ENCODE measurements around the gene ZNF277. TPM values are rescaled to one million over a fixed set of nuclear protein-coding genes. Genes with fewer than 3 reads are reported as not detected.

The ZNF277 gene
- total RNA-seq, 2 donors from 2014 or later = 20.3 to 20.4 TPM

DNA sequence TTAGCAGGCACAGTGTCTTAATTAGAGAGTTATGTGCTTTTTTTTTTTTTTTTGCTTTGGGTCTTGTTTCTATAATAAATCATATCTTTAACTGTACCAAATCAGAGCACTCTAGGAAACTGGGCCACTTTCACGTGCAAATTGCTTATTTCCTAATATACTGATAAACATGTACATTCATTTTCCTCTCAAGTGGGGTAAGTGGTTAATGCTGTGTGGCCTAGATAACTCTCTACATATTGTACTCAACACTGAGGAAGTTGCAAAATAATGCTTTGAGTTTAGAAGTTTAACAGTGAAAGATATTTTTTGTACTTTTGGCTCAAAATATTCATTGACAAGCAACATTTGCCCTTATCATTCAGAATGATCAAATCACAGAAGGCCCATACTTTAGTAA is 127.9 kb downstream of the ZNF277 start:
- no peak overlapping the region for H3K27ac Mint-ChIP-seq

GRCh38 chr7:112336261-112336660 is 129.8 kb downstream of the ZNF277 start:
- Histone ChIP-seq H3K9ac (ENCODE audit: extremely low read depth, low read length, poor library complexity, severe bottlenecking) (no peak overlapping the region), H3K36me3 (ENCODE audit: control insufficient read depth, insufficient read depth, low read length) (peaks cover 12% of the 10 kb centered on the region), H3K4me1 (ENCODE audit: control insufficient read depth, insufficient read depth, low read length) (no peaks in the 10 kb centered on the region), H3K4me3 (ENCODE audit: low read length) (no peak overlapping the region), H3K27me3 (ENCODE audit: control insufficient read depth, insufficient read depth, low read length, poor library complexity, severe bottlenecking) (no peaks in the 10 kb centered on the region), H3K27ac (ENCODE audit: low read depth, low read length) (no peak overlapping the region), H3K9me3 (ENCODE audit: control insufficient read depth, low read length) (no peaks in the 10 kb centered on the region)
- WGBS, 2 experiments (ENCODE audit: insufficient coverage in 1 of 2, insufficient read length in 1 of 2) = 93 to 100% methylated on average over 1 to 2 of the region's 2 CpGs
- TF ChIP-seq, protein P1, sequence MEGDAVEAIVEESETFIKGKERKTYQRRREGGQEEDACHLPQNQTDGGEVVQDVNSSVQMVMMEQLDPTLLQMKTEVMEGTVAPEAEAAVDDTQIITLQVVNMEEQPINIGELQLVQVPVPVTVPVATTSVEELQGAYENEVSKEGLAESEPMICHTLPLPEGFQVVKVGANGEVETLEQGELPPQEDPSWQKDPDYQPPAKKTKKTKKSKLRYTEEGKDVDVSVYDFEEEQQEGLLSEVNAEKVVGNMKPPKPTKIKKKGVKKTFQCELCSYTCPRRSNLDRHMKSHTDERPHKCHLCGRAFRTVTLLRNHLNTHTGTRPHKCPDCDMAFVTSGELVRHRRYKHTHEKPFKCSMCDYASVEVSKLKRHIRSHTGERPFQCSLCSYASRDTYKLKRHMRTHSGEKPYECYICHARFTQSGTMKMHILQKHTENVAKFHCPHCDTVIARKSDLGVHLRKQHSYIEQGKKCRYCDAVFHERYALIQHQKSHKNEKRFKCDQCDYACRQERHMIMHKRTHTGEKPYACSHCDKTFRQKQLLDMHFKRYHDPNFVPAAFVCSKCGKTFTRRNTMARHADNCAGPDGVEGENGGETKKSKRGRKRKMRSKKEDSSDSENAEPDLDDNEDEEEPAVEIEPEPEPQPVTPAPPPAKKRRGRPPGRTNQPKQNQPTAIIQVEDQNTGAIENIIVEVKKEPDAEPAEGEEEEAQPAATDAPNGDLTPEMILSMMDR (conservative IDR thresholded peaks at IDR 0.05) = no peak
- Mint-ChIP-seq H3K27me3 (ENCODE audit: insufficient read depth) (no peaks in the 10 kb centered on the region), H3K9me3 (no peaks in the 10 kb centered on the region), H3K4me1 (peaks cover 26% of the 10 kb centered on the region), H3K4me3 (no peak overlapping the region), H3K27ac (no peak overlapping the region), H3K36me3 (ENCODE audit: low read depth) (peaks cover 11% of the 10 kb centered on the region)
- no peak for DNase-seq

More for the DNA sequence above, 127.9 kb downstream of the ZNF277 start:
- no peaks in the 10 kb centered on the region for H3K9me3 ChIP-seq (ENCODE audit: control insufficient read depth, low read length)
- TF ChIP-seq, protein P1 (conservative IDR thresholded peaks at IDR 0.05) = no peak
- no peak overlapping the region for H3K9ac ChIP-seq (ENCODE audit: extremely low read depth, low read length, poor library complexity, severe bottlenecking)
- H3K9me3 Mint-ChIP-seq = no peaks in the 10 kb centered on the region
- H3K4me3 Mint-ChIP-seq = no peak overlapping the region
- no peak overlapping the region for H3K4me3 ChIP-seq (ENCODE audit: low read length)
- peaks cover 8% of the 10 kb centered on the region for H3K36me3 ChIP-seq (ENCODE audit: control insufficient read depth, insufficient read depth, low read length)
- no peaks in the 10 kb centered on the region for H3K4me1 ChIP-seq (ENCODE audit: control insufficient read depth, insufficient read depth, low read length)
- WGBS, 2 experiments (ENCODE audit: insufficient coverage in 1 of 2, insufficient read length in 1 of 2) = 100% methylated on average over 1 of the region's 1 CpG; no CpG with 5 or more reads in 1 of the 2 experiments
- H3K36me3 Mint-ChIP-seq (ENCODE audit: low read depth) = peaks cover 17% of the 10 kb centered on the region
- H3K4me1 Mint-ChIP-seq = peaks cover 30% of the 10 kb centered on the region
- no peaks in the 10 kb centered on the region for H3K27me3 Mint-ChIP-seq (ENCODE audit: insufficient read depth)
- DNase-seq = no peak
- H3K27ac ChIP-seq (ENCODE audit: low read depth, low read length) = no peak overlapping the region
- no peaks in the 10 kb centered on the region for H3K27me3 ChIP-seq (ENCODE audit: control insufficient read depth, insufficient read depth, low read length, poor library complexity, severe bottlenecking)

- TF ChIP-seq, protein P1 (conservative IDR thresholded peaks at IDR 0.05) = no peak
- H3K4me3 Mint-ChIP-seq = no peak overlapping the region
- Histone ChIP-seq H3K4me1 (ENCODE audit: control insufficient read depth, insufficient read depth, low read length) (no peaks in the 10 kb centered on the region), H3K9me3 (ENCODE audit: control insufficient read depth, low read length) (no peaks in the 10 kb centered on the region), H3K27me3 (ENCODE audit: control insufficient read depth, insufficient read depth, low read length, poor library complexity, severe bottlenecking) (no peaks in the 10 kb centered on the region), H3K9ac (ENCODE audit: extremely low read depth, low read length, poor library complexity, severe bottlenecking) (no peak overlapping the region), H3K27ac (ENCODE audit: low read depth, low read length) (no peak overlapping the region), H3K4me3 (ENCODE audit: low read length) (no peak overlapping the region), H3K36me3 (ENCODE audit: control insufficient read depth, insufficient read depth, low read length) (peaks cover 20% of the 10 kb centered on the region)
- no peaks in the 10 kb centered on the region for H3K27me3 Mint-ChIP-seq (ENCODE audit: insufficient read depth)
- no peak for DNase-seq
- peaks cover 23% of the 10 kb centered on the region for H3K4me1 Mint-ChIP-seq
- H3K9me3 Mint-ChIP-seq = no peaks in the 10 kb centered on the region
- 60 to 71% methylated on average over 7 to 8 of the region's 8 CpGs for whole genome bisulfite sequencing, 2 experiments (ENCODE audit: insufficient coverage in 1 of 2, insufficient read length in 1 of 2)
- no peak overlapping the region for H3K27ac Mint-ChIP-seq
- H3K36me3 Mint-ChIP-seq (ENCODE audit: low read depth) = peaks cover 12% of the 10 kb centered on the region
These were observed 130.6 kb downstream of the ZNF277 start for GRCh38 chr7:112336936-112337576.

All from endodermal cell (in vitro differentiated cells).